ENCODE data around the gene C1QTNF5. TPM values are rescaled to one million over a fixed set of nuclear protein-coding genes. Genes with fewer than 3 reads are reported as not detected.

The C1QTNF5 gene
- total RNA-seq, 1 donor from 2014 or later, result 153 TPM

GRCh38 chr11:119297938-119298337 is 42.7 kb downstream of the C1QTNF5 start:
- no peak for DNase-seq (ENCODE audit: extremely low read depth, low read depth, low spot score)

GRCh38 chr11:119295178-119295577 is 45.5 kb downstream of the C1QTNF5 start:
- no peak for DNase-seq (ENCODE audit: extremely low read depth, low read depth, low spot score)

GRCh38 chr11:119293461-119293860 is 47.2 kb downstream of the C1QTNF5 start:
- DNase-seq (ENCODE audit: extremely low read depth, low read depth, low spot score), result no peak

- DNase-seq (ENCODE audit: extremely low read depth, low read depth, low spot score), result no peak
Observed at GRCh38 chr11:119290894-119291497, 49.7 kb downstream of the C1QTNF5 start.

Other genes with a start within 250 kb of the C1QTNF5 start
- gene DPAGT1, start 239.0 kb downstream of the C1QTNF5 start, total RNA-seq, result 18.6 and 45.5 TPM in 2 replicates
- 8.9 and 13.2 TPM in 2 replicates for gene C2CD2L, start 233.5 kb downstream of the C1QTNF5 start, total RNA-seq
- gene HINFP, start 219.3 kb downstream of the C1QTNF5 start, total RNA-seq, result 13.0 and 17.3 TPM in 2 replicates
- 0.29 and 1.2 TPM in 2 replicates for gene ABCG4, start 191.8 kb downstream of the C1QTNF5 start, total RNA-seq
- gene NLRX1, start 172.2 kb downstream of the C1QTNF5 start, total RNA-seq, result 21.6 and 23.3 TPM in 2 replicates
- gene NHERF4, start 155.4 kb downstream of the C1QTNF5 start, total RNA-seq, result not detected in 2 replicates
- 30.6 and 38.7 TPM in 2 replicates for gene CBL, start 134.5 kb downstream of the C1QTNF5 start, total RNA-seq
- 5,782 and 6,347 TPM in 2 replicates for gene MCAM, start 23.8 kb downstream of the C1QTNF5 start, total RNA-seq
- 14.4 and 19.4 TPM in 2 replicates for gene RNF26, start 6.4 kb downstream of the C1QTNF5 start, total RNA-seq
- gene MFRP, start 5.8 kb upstream of the C1QTNF5 start, total RNA-seq, result 0.35 and 0.39 TPM in 2 replicates
- 0.41 TPM in 1 of 2 replicates, not detected in the other for gene USP2, start 40.8 kb upstream of the C1QTNF5 start, total RNA-seq
- 16.1 and 23.6 TPM in 2 replicates for gene THY1, start 82.3 kb upstream of the C1QTNF5 start, total RNA-seq

Data from glomerular endothelial cell (primary cell).